Endodermal cell (in vitro differentiated cells): ENCODE measurements around the gene RABGAP1L. TPM values are rescaled to one million over a fixed set of nuclear protein-coding genes. Genes with fewer than 3 reads are reported as not detected.
"Not testable (repeated sequence)": the region's sequence is repeated elsewhere in the genome, so short reads cannot be mapped to it uniquely, and the experiment has no call there.

ENCODE experiments used
- DNase-seq: peaks from one replicate; pipeline ENCODE4 v3.0.0-alpha.2; 2017
- H3K27ac ChIP-seq: 2 replicates; pipeline ENCODE4 v1.5.1; 2013; ENCODE audit warnings: mild to moderate bottlenecking, low read depth, low read length, moderate library complexity
- H3K27me3 ChIP-seq: 2 replicates; pipeline ENCODE4 v1.6.1; 2013; ENCODE audit warnings: mild to moderate bottlenecking, low read length, moderate library complexity; ENCODE audit not compliant: insufficient read depth, control insufficient read depth, poor library complexity, severe bottlenecking
- H3K36me3 ChIP-seq: 2 replicates; pipeline ENCODE4 v1.7.0; 2013; ENCODE audit warnings: mild to moderate bottlenecking, low read length, moderate library complexity; ENCODE audit not compliant: control insufficient read depth, insufficient read depth
- H3K4me1 ChIP-seq: one replicate; pipeline ENCODE4 v1.7.0; 2013; ENCODE audit warnings: low read length; ENCODE audit not compliant: control insufficient read depth, insufficient read depth
- H3K4me3 ChIP-seq: 2 replicates; pipeline ENCODE4 v1.5.1; 2013; ENCODE audit warnings: mild to moderate bottlenecking, low read length, moderate library complexity
- H3K9ac ChIP-seq: 2 replicates; pipeline ENCODE4 v1.6.1; 2013; ENCODE audit warnings: mild to moderate bottlenecking, low read length, moderate library complexity; ENCODE audit not compliant: poor library complexity, severe bottlenecking; ENCODE audit errors: extremely low read depth
- H3K9me3 ChIP-seq: 2 replicates; pipeline ENCODE4 v1.6.1; 2013; ENCODE audit warnings: mild to moderate bottlenecking, low read length, moderate library complexity; ENCODE audit not compliant: control insufficient read depth
- H3K27ac Mint-ChIP-seq: 2 replicates; pipeline ENCODE4 v1.8.0; 2020; ENCODE audit warnings: mixed read lengths
- H3K27me3 Mint-ChIP-seq: 2 replicates; pipeline ENCODE4 v1.8.0; 2021; ENCODE audit warnings: mild to moderate bottlenecking, mixed read lengths; ENCODE audit not compliant: insufficient read depth
- H3K36me3 Mint-ChIP-seq: 2 replicates; pipeline ENCODE4 v1.8.0; 2020; ENCODE audit warnings: low read depth, mixed read lengths
- H3K4me1 Mint-ChIP-seq: 2 replicates; pipeline ENCODE4 v1.8.0; 2020; ENCODE audit warnings: mixed read lengths
- H3K4me3 Mint-ChIP-seq: 2 replicates; pipeline ENCODE4 v1.8.0; 2020; ENCODE audit warnings: mild to moderate bottlenecking, moderate library complexity, mixed read lengths
- H3K9me3 Mint-ChIP-seq: 2 replicates; pipeline ENCODE4 v1.8.0; 2020; ENCODE audit warnings: mild to moderate bottlenecking, mixed read lengths
- WGBS, 2 experiments: methylation state at CpG; one replicate each; pipeline versions ENCODE4 v1.1.5 to v1.1.7; 2013; ENCODE audit warnings: missing lambda C conversion rate in 2 of 2, mixed read lengths in 1 of 2; ENCODE audit not compliant: insufficient coverage in 1 of 2, insufficient read length in 1 of 2; 5-methylcytosine and 5-hydroxymethylcytosine counted together
- total RNA-seq, 2 donors: library from RNA; stranded (reverse); fragmentation: NEBNext Ultra II Directional in 1 of 2; extraction: Animal tissue kit (Norgen Biotek cat#: 25700) in 1 of 2; gene quantifications; 2 replicates in 1 of 2; 3 replicates in 1 of 2; pipeline ENCODE4 v1.2.1, GENCODE V29; 2021
- TF ChIP-seq, protein P1 (sequence below): fragments of 200-600 bp; sonication (generic); conservative IDR thresholded peaks from 2 replicates; pipeline ENCODE4 v1.5.0; 2021; ENCODE audit warnings: antibody characterized with exemption, mild to moderate bottlenecking

RABGAP1L gene
- total RNA-seq, 2 donors from 2014 or later = 32.5 to 36.9 TPM

DNA sequence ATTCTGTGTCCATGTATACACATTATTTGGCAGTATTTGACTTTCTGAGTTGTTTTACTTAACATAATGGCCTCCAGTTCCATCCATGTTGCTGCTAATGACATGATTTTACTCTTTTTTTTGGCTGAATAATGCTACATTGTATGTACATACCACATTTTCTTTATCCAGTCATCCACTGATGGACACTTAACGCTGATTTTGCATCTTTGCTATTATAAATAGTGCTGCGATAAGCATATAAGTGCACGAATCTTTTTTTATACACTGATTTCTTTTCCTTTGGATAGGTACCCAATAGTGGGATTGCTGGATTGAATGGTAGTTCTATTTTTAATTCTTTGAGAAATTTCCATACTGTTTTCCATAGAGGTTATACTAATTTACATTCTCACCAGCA, 544.0 kb downstream of the RABGAP1L start:
- peaks cover 8% of the 10 kb centered on the region for H3K4me1 Mint-ChIP-seq
- DNase-seq = no peak
- 96 to 100% methylated on average over 1 to 3 of the region's 3 CpGs for WGBS, 2 experiments
- no peak overlapping the region for H3K27ac Mint-ChIP-seq
- H3K27ac ChIP-seq = no peak overlapping the region
- H3K4me3 ChIP-seq = no peak overlapping the region
- peaks cover 1% of the 10 kb centered on the region for H3K9me3 Mint-ChIP-seq
- H3K4me3 Mint-ChIP-seq = no peak overlapping the region
- TF ChIP-seq, protein P1, sequence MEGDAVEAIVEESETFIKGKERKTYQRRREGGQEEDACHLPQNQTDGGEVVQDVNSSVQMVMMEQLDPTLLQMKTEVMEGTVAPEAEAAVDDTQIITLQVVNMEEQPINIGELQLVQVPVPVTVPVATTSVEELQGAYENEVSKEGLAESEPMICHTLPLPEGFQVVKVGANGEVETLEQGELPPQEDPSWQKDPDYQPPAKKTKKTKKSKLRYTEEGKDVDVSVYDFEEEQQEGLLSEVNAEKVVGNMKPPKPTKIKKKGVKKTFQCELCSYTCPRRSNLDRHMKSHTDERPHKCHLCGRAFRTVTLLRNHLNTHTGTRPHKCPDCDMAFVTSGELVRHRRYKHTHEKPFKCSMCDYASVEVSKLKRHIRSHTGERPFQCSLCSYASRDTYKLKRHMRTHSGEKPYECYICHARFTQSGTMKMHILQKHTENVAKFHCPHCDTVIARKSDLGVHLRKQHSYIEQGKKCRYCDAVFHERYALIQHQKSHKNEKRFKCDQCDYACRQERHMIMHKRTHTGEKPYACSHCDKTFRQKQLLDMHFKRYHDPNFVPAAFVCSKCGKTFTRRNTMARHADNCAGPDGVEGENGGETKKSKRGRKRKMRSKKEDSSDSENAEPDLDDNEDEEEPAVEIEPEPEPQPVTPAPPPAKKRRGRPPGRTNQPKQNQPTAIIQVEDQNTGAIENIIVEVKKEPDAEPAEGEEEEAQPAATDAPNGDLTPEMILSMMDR = no peak
- no peaks in the 10 kb centered on the region for H3K36me3 Mint-ChIP-seq
- no peaks in the 10 kb centered on the region for H3K36me3 ChIP-seq
- H3K27me3 Mint-ChIP-seq = no peaks in the 10 kb centered on the region
- no peaks in the 10 kb centered on the region for H3K9me3 ChIP-seq
- H3K27me3 ChIP-seq = no peaks in the 10 kb centered on the region
- H3K4me1 ChIP-seq = no peaks in the 10 kb centered on the region
- H3K9ac ChIP-seq = no peak overlapping the region

DNA sequence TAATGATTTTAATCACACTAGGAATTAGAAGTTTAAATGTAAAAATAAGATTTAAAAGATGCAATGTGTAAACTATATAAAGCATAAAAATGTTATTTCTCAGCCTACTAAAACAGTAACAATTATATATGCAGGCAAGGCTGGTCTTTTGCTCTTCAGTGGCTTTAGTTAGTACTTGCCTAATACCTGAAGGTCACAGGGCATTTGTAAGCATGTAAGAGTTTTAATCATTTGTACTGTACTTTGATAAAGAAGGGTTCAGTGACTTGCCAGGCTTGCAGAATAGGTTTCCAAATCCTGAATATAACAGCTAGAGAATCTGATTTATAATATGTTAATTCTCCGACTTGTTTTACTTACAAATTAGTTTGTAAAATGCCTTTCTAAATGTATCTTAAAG, 545.0 kb downstream of the RABGAP1L start:
- TF ChIP-seq, protein P1 = no peak
- 88% methylated on average over 1 of the region's 1 CpG; no CpG with 5 or more reads in 1 of the 2 experiments for WGBS, 2 experiments
- peaks cover 2% of the 10 kb centered on the region for H3K36me3 Mint-ChIP-seq

DNA sequence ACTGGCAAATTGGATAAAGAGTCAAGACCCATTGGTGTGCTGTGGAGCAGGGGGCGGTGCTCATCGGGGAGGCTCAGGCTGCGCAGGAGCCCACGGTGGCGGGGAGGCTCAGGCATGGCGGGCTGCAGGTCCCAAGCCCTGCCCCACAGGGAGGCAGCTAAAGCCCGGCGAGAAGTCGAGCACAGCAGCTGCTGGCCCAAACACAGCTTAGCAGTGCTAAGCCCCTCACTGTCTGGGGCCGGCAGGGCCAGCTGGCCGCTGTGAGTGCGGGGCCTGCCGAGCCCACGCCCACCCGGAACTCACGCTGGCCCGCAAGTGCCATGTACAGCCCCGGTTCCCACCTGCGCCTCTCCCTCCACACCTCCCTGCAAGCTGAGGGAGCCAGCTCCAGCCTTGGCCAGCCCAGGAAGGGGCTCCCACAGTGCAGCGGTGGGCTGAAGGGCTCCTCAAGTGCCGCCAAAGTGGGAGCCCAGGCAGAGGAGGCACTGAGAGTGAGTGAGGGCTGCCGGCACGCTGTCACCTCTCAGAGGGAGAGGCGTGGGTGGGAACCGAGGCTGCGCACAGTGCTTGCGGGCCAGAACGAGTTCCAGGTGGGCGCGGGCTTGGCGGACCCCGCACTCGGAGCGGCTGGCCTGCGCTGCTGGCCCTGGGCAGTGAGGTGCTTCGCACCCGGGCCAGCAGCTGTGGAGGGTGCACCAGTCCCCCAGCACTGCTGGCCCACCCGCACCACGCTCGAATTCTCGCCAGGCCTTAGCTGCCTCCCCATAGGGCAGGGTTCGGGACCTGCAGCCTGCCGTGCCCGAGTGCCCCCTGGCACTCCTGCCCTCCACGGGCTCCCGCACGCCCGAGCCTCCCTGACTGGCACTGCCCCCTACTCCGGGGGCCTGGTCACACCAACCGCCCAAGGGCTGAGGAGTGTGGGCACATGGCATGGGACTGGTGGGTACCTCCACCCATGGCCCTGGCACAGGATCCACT, 551.8 kb downstream of the RABGAP1L start:
- H3K4me3 Mint-ChIP-seq = no peak overlapping the region
- H3K36me3 Mint-ChIP-seq = peaks cover 15% of the 10 kb centered on the region
- H3K4me1 Mint-ChIP-seq = peaks cover 4% of the 10 kb centered on the region
- Histone ChIP-seq H3K27me3 (no peaks in the 10 kb centered on the region), H3K4me3 (no peak overlapping the region), H3K4me1 (no peaks in the 10 kb centered on the region), H3K27ac (no peak overlapping the region), H3K9ac (no peak overlapping the region), H3K9me3 (peaks cover 6% of the 10 kb centered on the region), H3K36me3 (no peaks in the 10 kb centered on the region)
- TF ChIP-seq, protein P1 = no peak
- no peak overlapping the region for H3K27ac Mint-ChIP-seq
- no peak for DNase-seq
- no peaks in the 10 kb centered on the region for H3K27me3 Mint-ChIP-seq
- 95 to 97% methylated on average over 29 to 50 of the region's 50 CpGs for WGBS, 2 experiments
- H3K9me3 Mint-ChIP-seq = peaks cover 20% of the 10 kb centered on the region

More for the DNA sequence above, 545.0 kb downstream of the RABGAP1L start:
- Mint-ChIP-seq H3K4me1 (peaks cover 8% of the 10 kb centered on the region), H3K27me3 (no peaks in the 10 kb centered on the region), H3K27ac (no peak overlapping the region), H3K4me3 (no peak overlapping the region), H3K9me3 (peaks cover 3% of the 10 kb centered on the region)
- no peaks in the 10 kb centered on the region for H3K27me3 ChIP-seq
- H3K36me3 ChIP-seq = no peaks in the 10 kb centered on the region
- DNase-seq = no peak
- H3K9ac ChIP-seq = no peak overlapping the region
- no peak overlapping the region for H3K27ac ChIP-seq
- H3K4me3 ChIP-seq = no peak overlapping the region
- H3K4me1 ChIP-seq = no peaks in the 10 kb centered on the region
- no peaks in the 10 kb centered on the region for H3K9me3 ChIP-seq

DNA sequence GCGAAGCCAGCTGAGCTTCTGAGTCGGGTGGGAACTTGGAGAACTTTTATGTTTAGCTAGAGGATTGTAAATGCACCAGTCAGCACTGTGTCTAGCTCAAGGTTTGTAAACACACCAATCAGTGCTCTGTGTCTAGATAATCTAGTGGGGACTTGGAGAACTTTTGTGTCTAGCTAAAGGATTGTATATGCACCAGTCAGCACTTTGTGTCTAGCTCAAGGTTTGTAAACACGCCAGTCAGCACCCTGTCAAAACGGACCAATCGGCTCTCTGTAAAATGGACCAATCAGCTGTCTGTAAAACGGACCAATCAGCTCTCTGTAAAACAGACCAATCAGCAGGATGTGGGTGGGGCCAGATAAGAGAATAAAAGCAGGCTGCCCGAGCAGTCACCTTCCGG, 552.5 kb downstream of the RABGAP1L start:
- H3K9me3 Mint-ChIP-seq = peaks cover 20% of the 10 kb centered on the region
- not testable (repeated sequence) for H3K9me3 ChIP-seq, H3K4me1 Mint-ChIP-seq, H3K27me3 Mint-ChIP-seq, DNase-seq, H3K27ac Mint-ChIP-seq, H3K9ac ChIP-seq, H3K4me3 Mint-ChIP-seq, H3K27ac ChIP-seq, H3K4me1 ChIP-seq, H3K36me3 ChIP-seq, H3K27me3 ChIP-seq, H3K4me3 ChIP-seq
- peaks cover 15% of the 10 kb centered on the region for H3K36me3 Mint-ChIP-seq
- WGBS, 2 experiments = 94% methylated on average over 8 of the region's 8 CpGs
